Kidney epithelial cell (primary cell): ENCODE data around the gene PODXL2. TPM values are rescaled to one million over a fixed set of nuclear protein-coding genes. Genes with fewer than 3 reads are reported as not detected.

ENCODE experiments used
- DNase-seq: peaks from one replicate; pipeline ENCODE4 v3.0.0-alpha.2; 2010; ENCODE audit warnings: low read depth
- H3K27me3 ChIP-seq: 2 replicates; pipeline ENCODE4 v1.6.0; 2011; ENCODE audit warnings: low read length; ENCODE audit not compliant: control insufficient read depth, insufficient read depth
- H3K36me3 ChIP-seq: 2 replicates; pipeline ENCODE4 v1.5.1; 2011; ENCODE audit warnings: low read length; ENCODE audit not compliant: control insufficient read depth, insufficient read depth
- H3K4me3 ChIP-seq: 2 replicates; pipeline ENCODE4 v1.5.1; 2011; ENCODE audit warnings: low read depth, mild to moderate bottlenecking, control low read depth, low read length
- total RNA-seq: library from RNA; depleted of rRNA; stranded (reverse); fragments of >200 nt; gene quantifications from 2 replicates; pipeline ENCODE4 v1.2.3, GENCODE V29; 2015
- TF ChIP-seq, protein P1 (sequence below): IDR thresholded peaks from 2 replicates; pipeline ENCODE4 v1.5.1; 2011; ENCODE audit warnings: mild to moderate bottlenecking, moderate library complexity, low read length, control low read depth, inconsistent platforms; ENCODE audit not compliant: insufficient read depth, poor library complexity, severe bottlenecking

Gene PODXL2
- total RNA-seq, 1 donor from 2014 or later = 69.5 TPM

- TF ChIP-seq, protein P1, sequence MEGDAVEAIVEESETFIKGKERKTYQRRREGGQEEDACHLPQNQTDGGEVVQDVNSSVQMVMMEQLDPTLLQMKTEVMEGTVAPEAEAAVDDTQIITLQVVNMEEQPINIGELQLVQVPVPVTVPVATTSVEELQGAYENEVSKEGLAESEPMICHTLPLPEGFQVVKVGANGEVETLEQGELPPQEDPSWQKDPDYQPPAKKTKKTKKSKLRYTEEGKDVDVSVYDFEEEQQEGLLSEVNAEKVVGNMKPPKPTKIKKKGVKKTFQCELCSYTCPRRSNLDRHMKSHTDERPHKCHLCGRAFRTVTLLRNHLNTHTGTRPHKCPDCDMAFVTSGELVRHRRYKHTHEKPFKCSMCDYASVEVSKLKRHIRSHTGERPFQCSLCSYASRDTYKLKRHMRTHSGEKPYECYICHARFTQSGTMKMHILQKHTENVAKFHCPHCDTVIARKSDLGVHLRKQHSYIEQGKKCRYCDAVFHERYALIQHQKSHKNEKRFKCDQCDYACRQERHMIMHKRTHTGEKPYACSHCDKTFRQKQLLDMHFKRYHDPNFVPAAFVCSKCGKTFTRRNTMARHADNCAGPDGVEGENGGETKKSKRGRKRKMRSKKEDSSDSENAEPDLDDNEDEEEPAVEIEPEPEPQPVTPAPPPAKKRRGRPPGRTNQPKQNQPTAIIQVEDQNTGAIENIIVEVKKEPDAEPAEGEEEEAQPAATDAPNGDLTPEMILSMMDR = no peak
- H3K36me3 ChIP-seq = peaks cover 1% of the 10 kb centered on the region
- no peak overlapping the region for H3K4me3 ChIP-seq
- no peaks in the 10 kb centered on the region for H3K27me3 ChIP-seq
- DNase-seq = no peak
These were observed 63.0 kb downstream of the PODXL2 start for GRCh38 chr3:127691974-127692373.

DNA sequence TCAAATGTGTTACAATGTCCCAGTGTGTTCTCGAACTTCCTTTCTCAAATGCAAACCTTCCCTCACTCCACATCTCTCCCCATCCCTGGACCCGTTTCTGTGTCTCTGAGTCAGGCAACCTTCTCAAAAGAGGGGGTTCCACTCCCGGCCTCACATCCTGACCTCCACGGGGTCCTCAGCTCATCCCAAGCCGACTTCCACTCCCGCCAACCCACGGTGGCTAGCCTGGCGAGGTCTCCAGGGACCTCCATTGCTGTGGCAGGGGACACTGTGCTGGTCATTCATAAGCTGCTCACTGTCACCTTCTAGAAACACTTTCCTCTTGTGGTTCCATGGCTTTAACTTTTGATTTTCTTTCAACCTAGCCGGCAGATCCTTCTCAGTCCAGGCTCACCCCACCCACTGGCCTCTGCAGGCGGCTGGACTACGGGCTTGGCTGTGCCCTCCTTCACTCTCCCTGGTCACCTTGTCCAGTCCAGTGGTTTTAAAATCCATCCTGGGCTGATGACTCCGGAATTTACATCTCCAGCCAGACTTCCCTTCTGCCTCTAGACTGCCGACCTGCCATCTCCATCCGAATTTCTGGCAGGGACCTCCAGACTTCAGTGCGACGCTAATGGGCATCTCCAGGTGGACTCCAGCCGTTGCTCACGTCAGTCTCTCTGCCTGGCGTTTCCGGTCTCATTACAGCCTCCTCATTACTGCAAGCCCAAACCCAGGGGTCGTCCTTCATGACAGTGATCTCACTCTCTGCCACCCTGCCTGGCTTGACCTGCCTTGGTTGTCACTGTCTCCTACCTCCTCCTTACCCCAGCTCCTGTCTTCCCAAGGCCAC, 63.7 kb downstream of the PODXL2 start:
- peaks cover 1% of the 10 kb centered on the region for H3K36me3 ChIP-seq
- DNase-seq = no peak
- no peak overlapping the region for H3K4me3 ChIP-seq
- H3K27me3 ChIP-seq = no peaks in the 10 kb centered on the region
- TF ChIP-seq, protein P1 = no peak

GRCh38 chr3:127693336-127693843, 64.4 kb downstream of the PODXL2 start:
- peaks cover 1% of the 10 kb centered on the region for H3K36me3 ChIP-seq
- no peak for DNase-seq
- TF ChIP-seq, protein P1 = no peak

GRCh38 chr3:127694467-127695215, 65.7 kb downstream of the PODXL2 start:
- DNase-seq = no peak
- no peaks in the 10 kb centered on the region for H3K27me3 ChIP-seq
- peaks cover 1% of the 10 kb centered on the region for H3K36me3 ChIP-seq
- TF ChIP-seq, protein P1 = peak; percentile 57
- H3K4me3 ChIP-seq = no peak overlapping the region

More at GRCh38 chr3:127693336-127693843, 64.4 kb downstream of the PODXL2 start:
- Histone ChIP-seq H3K27me3 (no peaks in the 10 kb centered on the region), H3K4me3 (no peak overlapping the region)

- no peak overlapping the region for H3K4me3 ChIP-seq
- no peaks in the 10 kb centered on the region for H3K27me3 ChIP-seq
- TF ChIP-seq, protein P1 = no peak
- peaks cover 1% of the 10 kb centered on the region for H3K36me3 ChIP-seq
- DNase-seq = no peak
These were observed 68.7 kb downstream of the PODXL2 start for GRCh38 chr3:127697551-127698240.
